ENCODE measurements around the gene ALMS1.
"Not testable (repeated sequence)": the region's sequence is repeated elsewhere in the genome, so short reads cannot be mapped to it uniquely, and the experiment has no call there.

ALMS1 gene

GRCh38 chr2:73385504-73386341 lies at the start of gene ALMS1:
Gene ALMS1, plus strand, starts transcription at chr2:73385836. Its CDS starts 33 bp downstream, at chr2:73385869.
- peak; percentile 72 for DNase-seq (ENCODE audit: extremely low read depth, low read depth)
- peak; percentile 23 for TF ChIP-seq CTCF (IDR thresholded peaks at IDR 0.05; ENCODE audit: low read depth, low read length)

- TF ChIP-seq CTCF (IDR thresholded peaks at IDR 0.05; ENCODE audit: low read depth, low read length) = no peak
- DNase-seq (ENCODE audit: extremely low read depth, low read depth) = no peak
Measured at GRCh38 chr2:73337828-73338227, 47.8 kb upstream of the ALMS1 start.

- DNase-seq (ENCODE audit: extremely low read depth, low read depth) = no peak
- TF ChIP-seq CTCF (IDR thresholded peaks at IDR 0.05; ENCODE audit: low read depth, low read length) = no peak
Measured at GRCh38 chr2:73339201-73339600, 46.4 kb upstream of the ALMS1 start.

- no peak for DNase-seq (ENCODE audit: extremely low read depth, low read depth)
- no peak for TF ChIP-seq CTCF (IDR thresholded peaks at IDR 0.05; ENCODE audit: low read depth, low read length)
Measured at GRCh38 chr2:73341039-73341438, 44.6 kb upstream of the ALMS1 start.

GRCh38 chr2:73343992-73344391 lies 41.6 kb upstream of the ALMS1 start:
- DNase-seq (ENCODE audit: extremely low read depth, low read depth) = no peak
- TF ChIP-seq CTCF (IDR thresholded peaks at IDR 0.05; ENCODE audit: low read depth, low read length) = no peak

- not testable (repeated sequence) for DNase-seq (ENCODE audit: extremely low read depth, low read depth)
Measured at GRCh38 chr2:73344747-73345146, 40.9 kb upstream of the ALMS1 start.

- no peak for DNase-seq (ENCODE audit: extremely low read depth, low read depth)
- no peak for TF ChIP-seq CTCF (IDR thresholded peaks at IDR 0.05; ENCODE audit: low read depth, low read length)
Measured at GRCh38 chr2:73350035-73350691, 35.5 kb upstream of the ALMS1 start.
